Chondrocyte (in vitro differentiated cells): ENCODE results near the gene SYTL3. TPM values are rescaled to one million over a fixed set of nuclear protein-coding genes. Genes with fewer than 3 reads are reported as not detected.

Experiments used
- DNase-seq: peaks from one replicate; pipeline ENCODE4 v3.0.0; 2021; ENCODE audit warnings: mixed read lengths, low spot score
- H3K27ac Mint-ChIP-seq: one replicate; pipeline ENCODE4 v1.8.0; 2021; ENCODE audit warnings: mild to moderate bottlenecking, moderate library complexity, mixed read lengths; ENCODE audit not compliant: unreplicated experiment
- H3K27me3 Mint-ChIP-seq: 2 replicates; pipeline ENCODE4 v1.8.0; 2021; ENCODE audit warnings: low read depth, mixed read lengths
- H3K36me3 Mint-ChIP-seq: 2 replicates; pipeline ENCODE4 v1.8.0; 2021; ENCODE audit warnings: low read depth, mixed read lengths
- H3K4me1 Mint-ChIP-seq: 2 replicates; pipeline ENCODE4 v1.8.0; 2021; ENCODE audit warnings: low read depth, mild to moderate bottlenecking, mixed read lengths
- H3K4me3 Mint-ChIP-seq: one replicate; pipeline ENCODE4 v1.8.0; 2021; ENCODE audit warnings: mild to moderate bottlenecking, moderate library complexity, mixed read lengths; ENCODE audit not compliant: unreplicated experiment
- H3K9me3 Mint-ChIP-seq: 2 replicates; pipeline ENCODE4 v1.8.0; 2021; ENCODE audit warnings: low read depth, mixed read lengths
- total RNA-seq: library from RNA; stranded (reverse); gene quantifications from 3 replicates; pipeline ENCODE4 v1.2.1, GENCODE V29; 2021
- TF ChIP-seq, protein P1 (sequence below): fragments of 200-600 bp; sonication (generic); IDR thresholded peaks from 2 replicates; pipeline ENCODE4 v1.5.0; 2021; ENCODE audit warnings: antibody characterized with exemption, mild to moderate bottlenecking, moderate library complexity

SYTL3 gene
- total RNA-seq, 1 donor from 2014 or later: 1.4 TPM

DNA sequence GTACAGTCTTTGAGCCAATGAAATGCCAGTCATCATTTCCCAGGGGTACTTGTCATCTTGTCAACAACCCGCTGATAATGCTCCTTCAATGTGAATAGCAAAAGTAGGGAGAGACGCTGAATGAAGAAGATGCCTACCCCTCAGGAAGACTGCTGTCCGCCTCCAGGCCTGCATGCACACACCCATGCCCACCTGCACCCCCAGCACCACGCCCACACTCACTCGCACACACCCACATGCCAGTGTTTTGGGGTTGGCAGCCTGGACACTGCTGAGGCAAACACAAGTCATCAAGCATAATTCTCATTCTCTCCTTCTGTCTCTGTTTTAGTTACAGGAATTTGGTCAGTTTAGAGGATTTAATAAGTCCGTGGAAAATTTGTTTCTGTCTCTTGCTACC, 63.6 kb downstream of the SYTL3 start:
- H3K36me3 Mint-ChIP-seq: no peaks in the 10 kb centered on the region
- no peak for DNase-seq
- TF ChIP-seq, protein P1, sequence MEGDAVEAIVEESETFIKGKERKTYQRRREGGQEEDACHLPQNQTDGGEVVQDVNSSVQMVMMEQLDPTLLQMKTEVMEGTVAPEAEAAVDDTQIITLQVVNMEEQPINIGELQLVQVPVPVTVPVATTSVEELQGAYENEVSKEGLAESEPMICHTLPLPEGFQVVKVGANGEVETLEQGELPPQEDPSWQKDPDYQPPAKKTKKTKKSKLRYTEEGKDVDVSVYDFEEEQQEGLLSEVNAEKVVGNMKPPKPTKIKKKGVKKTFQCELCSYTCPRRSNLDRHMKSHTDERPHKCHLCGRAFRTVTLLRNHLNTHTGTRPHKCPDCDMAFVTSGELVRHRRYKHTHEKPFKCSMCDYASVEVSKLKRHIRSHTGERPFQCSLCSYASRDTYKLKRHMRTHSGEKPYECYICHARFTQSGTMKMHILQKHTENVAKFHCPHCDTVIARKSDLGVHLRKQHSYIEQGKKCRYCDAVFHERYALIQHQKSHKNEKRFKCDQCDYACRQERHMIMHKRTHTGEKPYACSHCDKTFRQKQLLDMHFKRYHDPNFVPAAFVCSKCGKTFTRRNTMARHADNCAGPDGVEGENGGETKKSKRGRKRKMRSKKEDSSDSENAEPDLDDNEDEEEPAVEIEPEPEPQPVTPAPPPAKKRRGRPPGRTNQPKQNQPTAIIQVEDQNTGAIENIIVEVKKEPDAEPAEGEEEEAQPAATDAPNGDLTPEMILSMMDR: no peak
- no peak overlapping the region for H3K27ac Mint-ChIP-seq
- H3K4me1 Mint-ChIP-seq: peaks cover 3% of the 10 kb centered on the region
- no peaks in the 10 kb centered on the region for H3K27me3 Mint-ChIP-seq
- no peak overlapping the region for H3K4me3 Mint-ChIP-seq
- H3K9me3 Mint-ChIP-seq: no peaks in the 10 kb centered on the region

DNA sequence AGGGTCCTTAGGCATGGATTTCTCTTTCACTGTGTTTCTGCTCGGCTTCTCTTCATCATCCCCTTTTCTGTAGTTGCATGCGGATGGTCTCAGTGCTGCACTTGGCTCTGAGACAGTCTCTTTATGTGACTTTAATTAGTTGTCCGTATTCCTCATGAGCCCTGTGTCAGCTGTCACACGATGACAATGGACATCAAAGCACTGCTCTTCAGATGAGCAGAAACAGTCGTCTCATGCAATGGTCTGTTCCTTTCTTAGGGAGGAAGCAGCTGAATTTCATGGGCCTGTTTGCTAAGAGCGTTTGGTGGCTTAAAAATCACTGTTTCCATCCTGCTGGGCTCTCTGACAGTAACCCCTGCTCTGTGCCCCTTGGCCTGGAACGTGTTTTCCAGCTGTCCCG, 64.9 kb downstream of the SYTL3 start:
- H3K4me1 Mint-ChIP-seq: no peaks in the 10 kb centered on the region
- no peak overlapping the region for H3K4me3 Mint-ChIP-seq
- no peaks in the 10 kb centered on the region for H3K36me3 Mint-ChIP-seq
- no peaks in the 10 kb centered on the region for H3K27me3 Mint-ChIP-seq
- no peak overlapping the region for H3K27ac Mint-ChIP-seq
- DNase-seq: no peak
- H3K9me3 Mint-ChIP-seq: no peaks in the 10 kb centered on the region
- TF ChIP-seq, protein P1: no peak

DNA sequence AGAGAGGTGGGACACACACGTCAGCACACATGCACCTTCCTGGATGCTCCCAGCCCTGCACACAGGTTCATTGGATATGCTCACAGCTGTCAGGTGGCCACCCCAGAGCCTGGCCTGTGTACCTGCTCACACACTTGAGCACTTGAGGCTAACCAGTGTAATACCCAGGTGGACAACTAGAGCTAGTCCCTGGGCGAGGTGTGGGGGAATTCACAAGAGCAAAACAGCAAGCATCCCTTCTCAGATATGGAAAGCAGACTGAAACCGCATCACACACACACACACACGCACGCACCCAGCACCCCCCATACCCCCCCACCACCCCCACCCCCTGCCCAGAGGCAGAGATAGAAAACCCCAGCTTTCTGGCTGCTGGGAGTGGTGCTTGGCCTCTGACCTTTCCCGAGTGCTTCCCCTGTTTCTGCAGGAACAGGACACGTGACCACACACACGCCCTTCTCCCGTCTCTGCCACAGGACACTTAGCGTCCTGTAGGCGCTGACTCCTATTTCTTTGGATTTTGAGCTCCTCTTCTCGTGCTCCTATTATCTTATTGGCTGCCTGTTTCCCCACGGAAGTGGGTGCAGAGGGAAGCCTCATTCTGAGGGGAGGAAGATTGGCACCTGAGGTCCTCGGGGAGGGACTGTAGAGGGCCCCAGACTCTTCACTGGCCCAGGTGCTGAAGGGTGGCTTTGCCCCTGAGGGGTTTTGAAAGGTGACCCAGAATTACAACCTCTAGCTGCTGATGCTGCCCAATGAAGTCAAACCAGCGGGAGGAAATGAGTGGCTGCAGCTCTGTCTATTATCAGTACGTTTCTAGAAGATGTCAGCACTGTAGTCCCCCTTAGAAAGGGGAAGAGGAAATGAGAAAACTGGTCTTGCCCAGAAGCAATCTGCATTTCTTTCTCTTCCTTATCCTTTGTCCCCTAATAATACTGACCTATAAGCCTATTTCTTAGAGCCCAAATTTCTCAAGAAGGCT, 65.8 kb downstream of the SYTL3 start:
- Mint-ChIP-seq H3K27me3 (no peaks in the 10 kb centered on the region), H3K4me1 (peaks cover 5% of the 10 kb centered on the region), H3K4me3 (no peak overlapping the region), H3K9me3 (no peaks in the 10 kb centered on the region), H3K36me3 (no peaks in the 10 kb centered on the region), H3K27ac (no peak overlapping the region)
- TF ChIP-seq, protein P1: no peak
- DNase-seq: no peak

DNA sequence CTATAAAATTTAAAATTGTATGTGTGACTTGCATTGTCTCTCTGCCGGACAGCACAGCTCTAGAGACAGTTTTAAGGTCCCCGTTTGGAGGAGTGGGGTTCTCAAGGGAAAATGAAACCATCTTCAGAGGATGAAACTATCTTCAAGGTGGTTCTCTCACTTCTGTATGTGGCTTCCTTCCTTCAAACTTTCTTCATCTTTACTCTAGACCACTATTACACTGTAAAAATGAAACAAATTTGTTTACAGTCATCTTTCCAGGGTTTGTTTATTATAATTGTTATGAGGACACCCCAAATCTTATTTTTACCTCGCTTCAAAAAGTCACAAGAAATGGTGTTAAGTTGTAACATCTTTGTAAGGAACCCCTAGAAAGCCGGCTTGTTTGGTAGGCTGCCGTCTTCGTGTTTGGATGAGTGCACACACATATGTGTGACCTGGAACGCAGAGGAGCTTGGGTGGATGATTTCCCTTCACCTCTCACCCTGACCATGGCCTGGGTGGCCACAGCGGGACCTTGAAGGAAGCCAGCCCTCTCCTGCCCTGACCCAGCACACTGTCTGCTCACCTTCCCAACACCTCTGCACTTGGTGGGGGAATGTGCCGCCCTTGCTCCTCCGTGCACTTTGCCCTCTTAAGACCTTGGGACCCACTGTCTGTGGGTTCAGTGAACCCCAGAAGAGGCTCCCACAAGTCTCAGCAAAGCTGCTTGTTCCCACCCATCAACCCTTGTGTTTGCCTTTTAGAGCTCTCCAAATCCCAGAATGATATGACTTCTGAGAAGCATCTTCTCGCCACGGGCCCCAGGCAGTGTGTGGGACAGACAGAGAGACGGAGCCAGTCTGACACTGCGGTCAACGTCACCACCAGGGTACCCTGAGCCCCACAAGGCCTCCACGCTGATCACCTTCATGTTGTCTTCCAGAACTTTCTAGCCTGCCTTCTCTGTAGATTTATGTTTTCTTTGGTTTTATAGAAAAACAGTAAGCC, 67.8 kb downstream of the SYTL3 start:
- peaks cover 8% of the 10 kb centered on the region for H3K4me1 Mint-ChIP-seq
- H3K27ac Mint-ChIP-seq: no peak overlapping the region
- no peaks in the 10 kb centered on the region for H3K36me3 Mint-ChIP-seq
- TF ChIP-seq, protein P1: no peak
- no peaks in the 10 kb centered on the region for H3K9me3 Mint-ChIP-seq
- no peak for DNase-seq
- no peaks in the 10 kb centered on the region for H3K27me3 Mint-ChIP-seq
- no peak overlapping the region for H3K4me3 Mint-ChIP-seq
